Measurements from ENCODE around the gene TMEM14C. TPM values are rescaled to one million over a fixed set of nuclear protein-coding genes. Genes with fewer than 3 reads are reported as not detected.

The TMEM14C gene
- 100 to 1,000 TPM in 8 of 9 donors, 10 to 100 TPM in 1; 94.5 to 142 (median 115) TPM for total RNA-seq
- 100 to 1,000 TPM; 116 to 179 TPM for polyA plus RNA-seq
- long read RNA-seq, donor 1, transcript TMEM14C-201 (6 exons, 1,113 nt): major isoform, 78 of 96 reads
- long read RNA-seq, donor 1, partial matches to known transcripts: 3 of 96 reads
- long read RNA-seq, donor 1, other reads (novel, unspliced or antisense): 12 of 96 reads
- long read RNA-seq, donor 2, transcript TMEM14C-201 (6 exons, 1,113 nt): major isoform, 89 of 99 reads
- long read RNA-seq, donor 2, partial matches to known transcripts: 3 of 99 reads
- long read RNA-seq, donor 2, other reads (novel, unspliced or antisense): 2 of 99 reads
- long read RNA-seq, donor 3, transcript TMEM14C-201 (6 exons, 1,113 nt): major isoform, 44 of 54 reads
- long read RNA-seq, donor 3, partial matches to known transcripts: 3 of 54 reads
- long read RNA-seq, donor 3, other reads (novel, unspliced or antisense): 5 of 54 reads

- Histone ChIP-seq H3K27me3 (no peaks in the 10 kb centered on the region), H3K9me3 (peaks cover 0 to 13% (median 0%) of the 10 kb centered on the region in 12 donors), H3K4me3 (peak within 1 kb of the TSS; percentile 35 to 88 (median 72)), H3K36me3 (peaks cover 0 to 29% (median 20%) of the 10 kb centered on the region in 9 donors), H3K4me1 (peaks cover 0 to 48% (median 31%) of the 10 kb centered on the region in 12 donors), H3K27ac (peak within 1 kb of the TSS; percentile 19 to 94 (median 89))
- TF ChIP-seq CTCF (IDR thresholded peaks at IDR 0.05): no peak
- TF ChIP-seq POLR2A (IDR thresholded peaks at IDR 0.05): peak in 1 of 2 donors; percentile 80
- peak; percentile 99 to 100 (median 99) for ATAC-seq
- intact Hi-C loops (cut with DNase I): loop anchor here in 7 of 10 donors (1.0 to 2.0 kb wide), 4 partner anchors 24 to 29 kb away; partner anchors contain the start of genes TMEM14B (in 7 of the 7), C6orf52 (in 3 of the 7) and PAK1IP1 (in 3 of the 7)
- peak; percentile 99 to 100 (median 99) for DNase-seq
- WGBS, 4 donors: 0 to 2% (median 1%) methylated on average over 41 to 55 of the region's 55 CpGs
Observed at GRCh38 chr6:10722820-10723566, at the start of gene TMEM14C. Gene TMEM14C (plus strand): TSS chr6:10723070. CDS start chr6:10724614, 1,544 bp downstream.

- 93 to 96% (median 95%) methylated on average over 7 of the region's 7 CpGs for WGBS, 4 donors
- Histone ChIP-seq H3K4me1 (no peaks in the 10 kb centered on the region), H3K4me3 (no peak overlapping the region), H3K27me3 (no peaks in the 10 kb centered on the region), H3K9me3 (no peaks in the 10 kb centered on the region), H3K27ac (no peak overlapping the region), H3K36me3 (no peaks in the 10 kb centered on the region)
- DNase-seq: no peak
- no peak for TF ChIP-seq CTCF (IDR thresholded peaks at IDR 0.05)
- TF ChIP-seq POLR2A (IDR thresholded peaks at IDR 0.05): no peak
- intact Hi-C loops (cut with DNase I): no loop called here
- no peak for ATAC-seq
Observed at GRCh38 chr6:10676403-10676802, 46.5 kb upstream of the TMEM14C start.

- no peak for TF ChIP-seq CTCF (IDR thresholded peaks at IDR 0.05)
- no peak for TF ChIP-seq POLR2A (IDR thresholded peaks at IDR 0.05)
- DNase-seq (no peak), ATAC-seq (no peak)
- intact Hi-C loops (cut with DNase I): no loop called here
- Histone ChIP-seq H3K9me3 (no peaks in the 10 kb centered on the region), H3K4me3 (no peak overlapping the region), H3K4me1 (no peaks in the 10 kb centered on the region), H3K27me3 (no peaks in the 10 kb centered on the region), H3K36me3 (no peaks in the 10 kb centered on the region), H3K27ac (no peak overlapping the region)
- 86 to 93% (median 88%) methylated on average over 4 of the region's 4 CpGs for WGBS, 4 donors
Observed at GRCh38 chr6:10678456-10678855, 44.4 kb upstream of the TMEM14C start.

GRCh38 chr6:10681795-10682194 lies 41.1 kb upstream of the TMEM14C start:
- Histone ChIP-seq H3K27ac (no peak overlapping the region), H3K36me3 (no peaks in the 10 kb centered on the region), H3K9me3 (no peaks in the 10 kb centered on the region), H3K4me3 (no peak overlapping the region), H3K4me1 (no peaks in the 10 kb centered on the region), H3K27me3 (no peaks in the 10 kb centered on the region)
- DNase-seq (no peak), ATAC-seq (no peak)
- intact Hi-C loops (cut with DNase I): no loop called here
- 50 to 60% (median 53%) methylated on average over 3 of the region's 3 CpGs for WGBS, 4 donors
- TF ChIP-seq POLR2A (IDR thresholded peaks at IDR 0.05) (no peak), CTCF (IDR thresholded peaks at IDR 0.05) (no peak)

All from heart left ventricle (tissue), 16 donors.